Endothelial cell of hepatic sinusoid (primary cell): Measurements from ENCODE around the gene FCRL1.

Experiments used
- in situ Hi-C: cut with HindIII; loops from 2 replicates; pipeline ENCODE4 v1.10.0; 2017; ENCODE audit warnings: low sequenced_read_pairs

Gene FCRL1

GRCh38 chr1:157803851-157804250, 16.1 kb downstream of the FCRL1 start:
- in situ Hi-C loops: no loop called here

- in situ Hi-C loops: no loop called here
These were observed 19.9 kb downstream of the FCRL1 start for GRCh38 chr1:157799996-157800395.

- in situ Hi-C loops: no loop called here
These were observed 21.7 kb downstream of the FCRL1 start for GRCh38 chr1:157798211-157798610.

GRCh38 chr1:157785248-157785647, 34.7 kb downstream of the FCRL1 start:
- in situ Hi-C loops: no loop called here

- in situ Hi-C loops: no loop called here
These were observed 35.1 kb downstream of the FCRL1 start for GRCh38 chr1:157784801-157785200.

GRCh38 chr1:157782931-157783330, 37.0 kb downstream of the FCRL1 start:
- in situ Hi-C loops: no loop called here

- in situ Hi-C loops: no loop called here
These were observed 38.9 kb downstream of the FCRL1 start for GRCh38 chr1:157781048-157781447.

GRCh38 chr1:157776971-157777391, 42.9 kb downstream of the FCRL1 start, which contains the start of gene FCRL2:
TSS of gene FCRL2 (minus strand) at chr1:157777132. CDS start at chr1:157777073, 59 bp downstream.
- in situ Hi-C loops: no loop called here

- in situ Hi-C loops: no loop called here
These were observed 44.6 kb downstream of the FCRL1 start for GRCh38 chr1:157775101-157775870.

GRCh38 chr1:157774412-157774811, 45.5 kb downstream of the FCRL1 start:
- in situ Hi-C loops: no loop called here

GRCh38 chr1:157773493-157774350, 46.2 kb downstream of the FCRL1 start:
- in situ Hi-C loops: no loop called here

GRCh38 chr1:157771661-157772425, 48.1 kb downstream of the FCRL1 start:
- in situ Hi-C loops: no loop called here

GRCh38 chr1:157770442-157771043, 49.4 kb downstream of the FCRL1 start:
- in situ Hi-C loops: no loop called here

- in situ Hi-C loops: no loop called here
These were observed 53.1 kb downstream of the FCRL1 start for GRCh38 chr1:157766792-157767191.

GRCh38 chr1:157758018-157758417, 61.9 kb downstream of the FCRL1 start:
- in situ Hi-C loops: no loop called here

GRCh38 chr1:157753611-157754010, 66.3 kb downstream of the FCRL1 start:
- in situ Hi-C loops: no loop called here

- in situ Hi-C loops: no loop called here
These were observed 68.6 kb downstream of the FCRL1 start for GRCh38 chr1:157751283-157751682.

- in situ Hi-C loops: no loop called here
These were observed 71.6 kb downstream of the FCRL1 start for GRCh38 chr1:157748262-157748817.
